ENCODE data around the gene EML5.

The EML5 gene

DNA sequence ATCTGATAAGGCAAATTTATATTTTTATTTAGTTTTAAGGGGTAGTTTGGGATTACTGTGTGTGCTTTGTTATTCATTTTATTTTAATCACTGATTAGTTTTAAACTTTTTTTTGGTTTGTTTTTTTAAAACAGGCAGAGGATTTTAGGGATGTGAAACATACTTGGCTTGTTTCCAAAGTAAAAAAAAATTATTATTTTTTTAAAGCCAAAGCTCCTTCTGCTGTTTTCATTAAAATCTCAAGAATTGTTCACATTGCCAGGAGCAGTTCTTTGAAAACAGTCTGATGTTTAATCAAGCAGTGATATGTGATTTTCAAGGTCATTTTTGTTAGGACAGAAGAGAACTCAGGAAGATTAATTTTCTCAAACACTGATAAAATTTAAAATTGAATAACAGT is 42.9 kb upstream of the EML5 start:
- H3K27me3 ChIP-seq = no peaks in the 10 kb centered on the region
- no peak for DNase-seq
- H3K4me3 ChIP-seq (ENCODE audit: low read depth, low read length) = no peak overlapping the region
- TF ChIP-seq, protein P1, sequence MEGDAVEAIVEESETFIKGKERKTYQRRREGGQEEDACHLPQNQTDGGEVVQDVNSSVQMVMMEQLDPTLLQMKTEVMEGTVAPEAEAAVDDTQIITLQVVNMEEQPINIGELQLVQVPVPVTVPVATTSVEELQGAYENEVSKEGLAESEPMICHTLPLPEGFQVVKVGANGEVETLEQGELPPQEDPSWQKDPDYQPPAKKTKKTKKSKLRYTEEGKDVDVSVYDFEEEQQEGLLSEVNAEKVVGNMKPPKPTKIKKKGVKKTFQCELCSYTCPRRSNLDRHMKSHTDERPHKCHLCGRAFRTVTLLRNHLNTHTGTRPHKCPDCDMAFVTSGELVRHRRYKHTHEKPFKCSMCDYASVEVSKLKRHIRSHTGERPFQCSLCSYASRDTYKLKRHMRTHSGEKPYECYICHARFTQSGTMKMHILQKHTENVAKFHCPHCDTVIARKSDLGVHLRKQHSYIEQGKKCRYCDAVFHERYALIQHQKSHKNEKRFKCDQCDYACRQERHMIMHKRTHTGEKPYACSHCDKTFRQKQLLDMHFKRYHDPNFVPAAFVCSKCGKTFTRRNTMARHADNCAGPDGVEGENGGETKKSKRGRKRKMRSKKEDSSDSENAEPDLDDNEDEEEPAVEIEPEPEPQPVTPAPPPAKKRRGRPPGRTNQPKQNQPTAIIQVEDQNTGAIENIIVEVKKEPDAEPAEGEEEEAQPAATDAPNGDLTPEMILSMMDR (IDR thresholded peaks at IDR 0.05; ENCODE audit: low read depth, low read length) = no peak
- peaks cover 55% of the 10 kb centered on the region for H3K4me1 ChIP-seq
- no peaks in the 10 kb centered on the region for H3K9me3 ChIP-seq
- peaks cover 20% of the 10 kb centered on the region for H3K36me3 ChIP-seq

DNA sequence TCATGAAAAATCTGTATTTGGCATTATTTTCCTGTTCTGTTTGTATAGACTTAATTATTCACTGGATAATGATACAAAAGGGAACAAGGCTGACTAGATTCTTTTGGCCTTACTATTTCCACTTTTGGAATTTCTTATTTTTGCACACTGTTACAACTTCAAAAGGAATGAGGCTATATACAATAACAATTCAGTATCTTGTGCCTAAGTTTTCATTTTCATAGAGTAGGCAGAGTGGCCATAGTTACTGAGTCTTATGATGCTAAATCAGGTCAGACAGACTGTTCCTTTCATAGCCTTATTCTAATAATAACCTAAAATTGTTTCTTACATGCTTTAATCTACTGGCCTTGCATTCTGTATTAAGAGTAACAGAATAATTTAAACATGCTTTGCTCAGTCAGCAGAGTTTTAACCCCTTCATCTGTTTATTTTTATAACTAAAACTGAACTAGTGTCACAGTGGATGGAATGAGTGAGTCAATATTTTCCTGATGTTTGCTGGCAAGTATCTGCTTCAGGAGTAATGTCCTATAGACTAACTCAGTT is 42.2 kb upstream of the EML5 start:
- TF ChIP-seq, protein P1 (IDR thresholded peaks at IDR 0.05; ENCODE audit: low read depth, low read length) = no peak
- Histone ChIP-seq H3K27me3 (no peaks in the 10 kb centered on the region), H3K4me1 (peaks cover 60% of the 10 kb centered on the region), H3K4me3 (ENCODE audit: low read depth, low read length) (no peak overlapping the region), H3K9me3 (no peaks in the 10 kb centered on the region), H3K36me3 (peaks cover 20% of the 10 kb centered on the region)
- no peak for DNase-seq

DNA sequence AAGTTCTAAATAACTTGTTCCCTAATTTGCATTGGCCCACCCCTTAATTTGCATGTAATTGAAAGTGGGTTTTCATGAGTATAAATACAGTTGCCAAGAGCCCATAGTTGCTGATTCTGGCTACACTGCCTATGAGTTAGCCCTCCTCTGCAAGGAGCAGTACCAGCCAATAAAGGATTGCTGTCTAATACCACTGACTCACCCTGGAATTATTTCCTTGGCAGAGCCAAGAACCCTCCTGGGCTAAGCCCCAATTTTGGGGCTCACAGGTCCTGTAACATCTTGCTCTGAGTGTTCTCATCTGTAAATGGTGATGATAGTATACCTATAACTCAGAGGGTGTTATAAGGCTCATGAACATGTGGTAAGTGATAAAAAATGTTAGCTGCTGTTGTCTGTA is 38.5 kb upstream of the EML5 start:
- H3K4me1 ChIP-seq = peaks cover 54% of the 10 kb centered on the region
- DNase-seq = no peak
- no peaks in the 10 kb centered on the region for H3K27me3 ChIP-seq
- TF ChIP-seq, protein P1 (IDR thresholded peaks at IDR 0.05; ENCODE audit: low read depth, low read length) = no peak
- peaks cover 20% of the 10 kb centered on the region for H3K36me3 ChIP-seq
- no peaks in the 10 kb centered on the region for H3K9me3 ChIP-seq
- no peak overlapping the region for H3K4me3 ChIP-seq (ENCODE audit: low read depth, low read length)

DNA sequence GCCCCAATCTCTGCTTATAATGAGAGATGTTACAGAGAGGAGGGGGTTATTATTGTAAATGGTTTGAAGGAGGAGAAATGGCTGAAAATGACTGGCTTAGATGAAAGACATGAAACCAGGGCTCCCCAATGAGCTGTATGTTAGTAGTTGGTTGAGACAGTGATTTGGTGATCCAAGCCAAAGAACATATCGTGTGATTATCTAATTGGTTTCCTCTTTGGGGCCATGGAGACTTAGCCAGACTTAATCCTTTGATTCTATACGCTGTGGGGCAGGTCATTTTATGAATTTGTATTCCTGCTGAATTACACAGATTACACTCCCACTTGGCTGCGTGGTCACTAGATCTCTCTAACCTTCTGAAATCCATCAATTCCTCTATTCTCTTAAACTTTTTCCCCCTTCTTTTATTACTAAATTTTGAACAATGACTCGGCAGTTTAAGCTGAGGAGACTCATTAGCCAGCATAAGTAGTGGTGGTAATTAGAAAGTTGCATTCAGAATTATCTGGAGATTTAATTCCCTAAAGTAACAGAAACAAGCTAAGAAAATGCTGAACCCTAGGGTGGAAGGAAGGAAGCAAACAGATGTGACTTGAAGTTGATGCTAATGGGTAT is 37.0 kb upstream of the EML5 start:
- H3K4me1 ChIP-seq = peaks cover 48% of the 10 kb centered on the region
- H3K9me3 ChIP-seq = no peaks in the 10 kb centered on the region
- DNase-seq = no peak
- TF ChIP-seq, protein P1 (IDR thresholded peaks at IDR 0.05; ENCODE audit: low read depth, low read length) = no peak
- H3K36me3 ChIP-seq = peaks cover 23% of the 10 kb centered on the region
- H3K27me3 ChIP-seq = no peaks in the 10 kb centered on the region
- peak overlapping the region; percentile 90 for H3K4me3 ChIP-seq (ENCODE audit: low read depth, low read length)

DNA sequence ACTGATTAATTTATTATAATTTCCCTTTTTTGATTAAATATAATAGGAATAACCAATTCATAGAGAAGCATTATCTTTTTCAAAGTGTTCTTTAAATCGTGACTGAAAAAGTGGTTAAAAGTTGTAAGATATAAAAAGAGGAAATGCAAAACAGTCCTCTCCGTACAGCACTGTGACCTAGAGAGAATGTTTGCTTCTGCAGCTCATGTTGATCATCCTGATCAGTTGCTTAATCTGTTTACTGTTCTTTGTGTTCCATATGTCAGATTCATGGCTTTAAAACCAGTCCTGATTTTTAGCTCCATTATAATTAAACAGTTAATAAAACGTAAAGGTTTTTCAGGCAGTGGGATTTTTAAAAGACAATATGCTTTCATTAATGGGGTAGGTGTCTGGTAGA is 36.4 kb upstream of the EML5 start:
- H3K4me1 ChIP-seq = peaks cover 45% of the 10 kb centered on the region
- no peaks in the 10 kb centered on the region for H3K27me3 ChIP-seq
- TF ChIP-seq, protein P1 (IDR thresholded peaks at IDR 0.05; ENCODE audit: low read depth, low read length) = no peak
- peaks cover 27% of the 10 kb centered on the region for H3K36me3 ChIP-seq
- H3K9me3 ChIP-seq = no peaks in the 10 kb centered on the region
- no peak for DNase-seq
- peak overlapping the region; percentile 90 for H3K4me3 ChIP-seq (ENCODE audit: low read depth, low read length)

DNA sequence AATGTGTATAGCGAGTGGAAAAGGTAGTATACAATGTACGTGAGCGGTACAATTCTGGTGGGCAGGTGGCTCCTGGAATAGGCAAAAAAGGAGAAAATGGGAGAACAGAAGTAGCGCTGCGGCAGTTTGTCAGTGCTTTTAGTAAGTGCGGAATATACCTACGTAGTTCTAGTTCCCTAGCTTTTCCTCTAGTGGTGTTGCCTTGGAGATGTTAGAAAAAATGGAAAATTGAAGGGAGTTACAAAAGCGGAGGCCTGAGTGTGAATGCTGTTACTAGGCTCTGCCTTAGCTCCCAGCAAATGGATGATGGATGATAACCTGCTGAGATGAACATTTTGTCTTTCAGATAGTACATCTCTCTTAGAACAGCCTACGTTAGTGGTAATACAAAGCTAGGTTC is 32.8 kb upstream of the EML5 start:
- TF ChIP-seq, protein P1 (IDR thresholded peaks at IDR 0.05; ENCODE audit: low read depth, low read length) = no peak
- no peak for DNase-seq
- H3K4me1 ChIP-seq = peaks cover 19% of the 10 kb centered on the region
- H3K4me3 ChIP-seq (ENCODE audit: low read depth, low read length) = peak overlapping the region; percentile 90
- peaks cover 6% of the 10 kb centered on the region for H3K36me3 ChIP-seq
- H3K27me3 ChIP-seq = no peaks in the 10 kb centered on the region
- H3K9me3 ChIP-seq = no peaks in the 10 kb centered on the region
